HG03135 (cell line): Measurements from ENCODE around the gene OR51M1.
"Not testable (repeated sequence)": the region's sequence is repeated elsewhere in the genome, so short reads cannot be mapped to it uniquely, and the experiment has no call there.

Source experiments
- ATAC-seq: cut with Tn5 transposase; IDR thresholded peaks from one replicate; pipeline ENCODE4 v1.9.1; 2021; ENCODE audit warnings: mild to moderate bottlenecking, moderate library complexity; ENCODE audit not compliant: unreplicated experiment

Gene OR51M1

GRCh38 chr11:5383576-5383975 lies at the start of gene OR51M1:
TSS of gene OR51M1 (plus strand) at chr11:5383812. CDS start at chr11:5389399, 5,587 bp downstream.
- no peak for ATAC-seq

GRCh38 chr11:5335170-5335569 lies 48.4 kb upstream of the OR51M1 start:
- ATAC-seq = no peak

- ATAC-seq = no peak
Measured at GRCh38 chr11:5336331-5336730, 47.3 kb upstream of the OR51M1 start.

- not testable (repeated sequence) for ATAC-seq
Measured at GRCh38 chr11:5337253-5337652, 46.4 kb upstream of the OR51M1 start.

GRCh38 chr11:5339771-5340322 lies 43.8 kb upstream of the OR51M1 start:
- peak; percentile 79 for ATAC-seq

- no peak for ATAC-seq
Measured at GRCh38 chr11:5343474-5344335, 39.9 kb upstream of the OR51M1 start, which contains the start of gene OR51B5. TSS of gene OR51B5 (minus strand) at chr11:5343524. CDS start at chr11:5343524, 0 bp downstream.

- ATAC-seq = no peak
Measured at GRCh38 chr11:5345831-5346230, 37.8 kb upstream of the OR51M1 start.

- no peak for ATAC-seq
Measured at GRCh38 chr11:5348551-5349194, 34.9 kb upstream of the OR51M1 start.

GRCh38 chr11:5349550-5349949 lies 34.1 kb upstream of the OR51M1 start:
- no peak for ATAC-seq

GRCh38 chr11:5351208-5351607 lies 32.4 kb upstream of the OR51M1 start, which contains the start of gene OR51B6:
TSS of gene OR51B6 (plus strand) at chr11:5351508. CDS start at chr11:5351508, 0 bp downstream.
- no peak for ATAC-seq

GRCh38 chr11:5356031-5356430 lies 27.6 kb upstream of the OR51M1 start:
- ATAC-seq = not testable (repeated sequence)

- no peak for ATAC-seq
Measured at GRCh38 chr11:5362017-5362625, 21.5 kb upstream of the OR51M1 start.

- ATAC-seq = no peak
Measured at GRCh38 chr11:5363679-5364078, 19.9 kb upstream of the OR51M1 start.

- ATAC-seq = no peak
Measured at GRCh38 chr11:5364214-5364613, 19.4 kb upstream of the OR51M1 start.

GRCh38 chr11:5366365-5366764 lies 17.2 kb upstream of the OR51M1 start:
- not testable (repeated sequence) for ATAC-seq

GRCh38 chr11:5366856-5367255 lies 16.8 kb upstream of the OR51M1 start:
- no peak for ATAC-seq

- no peak for ATAC-seq
Measured at GRCh38 chr11:5367448-5368074, 16.1 kb upstream of the OR51M1 start.

- ATAC-seq = peak; percentile 53
Measured at GRCh38 chr11:5368502-5369043, 15.0 kb upstream of the OR51M1 start.

GRCh38 chr11:5369789-5370188 lies 13.8 kb upstream of the OR51M1 start:
- no peak for ATAC-seq

GRCh38 chr11:5380740-5381342 lies 2.8 kb upstream of the OR51M1 start:
- ATAC-seq = peak; percentile 65
